GM21529 (cell line): ENCODE data around the gene IP6K2.

Source experiments
- ATAC-seq: cut with Tn5 transposase; IDR thresholded peaks from one replicate; pipeline ENCODE4 v1.9.1; 2021; ENCODE audit not compliant: unreplicated experiment

IP6K2 gene

GRCh38 chr3:48690846-48691458 lies 26.1 kb downstream of the IP6K2 start:
- no peak for ATAC-seq

GRCh38 chr3:48689384-48689783 lies 27.6 kb downstream of the IP6K2 start:
- no peak for ATAC-seq

DNA sequence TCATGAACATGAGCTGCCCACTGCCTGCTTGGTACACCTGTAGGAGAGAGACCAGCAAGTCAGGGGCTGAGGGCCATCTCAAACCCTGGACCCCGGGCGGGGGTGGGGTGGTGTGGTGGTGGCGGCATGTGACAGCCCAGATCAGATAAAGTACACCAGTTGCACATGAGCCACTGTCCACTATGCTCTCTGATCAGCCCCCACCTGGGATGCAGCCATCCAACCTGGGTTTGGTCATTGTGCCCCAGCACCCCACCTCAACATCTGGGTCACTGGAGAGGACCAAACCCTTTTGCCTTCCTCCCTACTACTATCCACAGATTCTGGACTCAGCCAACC lies 28.3 kb downstream of the IP6K2 start:
- no peak for ATAC-seq

GRCh38 chr3:48688032-48688736 lies 28.8 kb downstream of the IP6K2 start:
- no peak for ATAC-seq

- ATAC-seq, result no peak
Measured at GRCh38 chr3:48687220-48687678, 29.8 kb downstream of the IP6K2 start.

- no peak for ATAC-seq
Measured at GRCh38 chr3:48686538-48687219, 30.3 kb downstream of the IP6K2 start.

DNA sequence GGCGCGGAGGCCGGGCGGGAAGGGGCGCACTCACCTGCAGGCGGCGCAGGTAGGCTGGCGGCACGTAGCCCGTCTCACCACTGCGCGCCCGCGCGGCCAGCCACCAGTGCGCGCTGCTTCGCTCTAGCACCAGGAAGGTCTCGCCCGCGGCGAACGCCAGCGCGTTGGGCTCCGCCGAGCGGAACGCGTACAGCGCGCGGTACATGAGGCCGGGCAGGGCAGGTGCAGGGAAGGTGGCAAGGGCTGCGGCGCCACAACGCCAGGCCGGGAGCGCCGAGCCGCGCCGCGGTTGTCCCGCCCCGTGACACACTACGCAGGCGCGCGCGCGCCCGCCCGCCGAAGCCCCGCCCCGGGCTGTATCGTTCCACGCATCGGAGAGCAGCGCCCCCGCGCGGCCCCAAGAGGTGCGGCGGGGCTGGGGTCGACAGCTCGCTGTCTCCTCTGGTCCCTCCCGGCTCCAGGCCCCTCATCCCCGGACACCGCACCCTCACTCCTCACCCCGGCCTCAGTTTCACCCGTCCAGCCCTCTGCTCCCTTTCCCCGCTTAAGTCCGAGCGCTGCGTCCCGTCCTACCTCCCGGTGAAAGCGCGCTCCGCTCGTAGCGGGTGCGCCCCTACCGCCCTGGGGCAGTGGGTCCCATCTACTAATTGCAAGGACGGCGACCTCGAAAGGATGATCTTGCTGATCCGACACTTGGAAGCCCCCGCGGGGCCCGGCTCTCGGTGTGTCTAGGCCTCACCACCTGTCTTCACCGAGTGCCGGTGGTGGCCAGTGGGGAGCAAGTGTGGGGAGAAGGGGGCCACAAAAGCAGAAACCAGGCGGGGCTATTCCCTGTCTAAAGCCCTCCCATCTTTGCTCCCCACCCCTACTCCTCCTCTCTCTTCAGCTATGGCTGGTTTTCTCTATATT lies 31.2 kb downstream of the IP6K2 start, which contains the start of gene NCKIPSD:
Gene NCKIPSD (minus strand): TSS at position 313 of the 909 bp plus-strand sequence. CDS start 108 bp downstream, at position 205.
- ATAC-seq, result peak; percentile 76

GRCh38 chr3:48685293-48685602 lies 31.8 kb downstream of the IP6K2 start:
- ATAC-seq, result no peak

DNA sequence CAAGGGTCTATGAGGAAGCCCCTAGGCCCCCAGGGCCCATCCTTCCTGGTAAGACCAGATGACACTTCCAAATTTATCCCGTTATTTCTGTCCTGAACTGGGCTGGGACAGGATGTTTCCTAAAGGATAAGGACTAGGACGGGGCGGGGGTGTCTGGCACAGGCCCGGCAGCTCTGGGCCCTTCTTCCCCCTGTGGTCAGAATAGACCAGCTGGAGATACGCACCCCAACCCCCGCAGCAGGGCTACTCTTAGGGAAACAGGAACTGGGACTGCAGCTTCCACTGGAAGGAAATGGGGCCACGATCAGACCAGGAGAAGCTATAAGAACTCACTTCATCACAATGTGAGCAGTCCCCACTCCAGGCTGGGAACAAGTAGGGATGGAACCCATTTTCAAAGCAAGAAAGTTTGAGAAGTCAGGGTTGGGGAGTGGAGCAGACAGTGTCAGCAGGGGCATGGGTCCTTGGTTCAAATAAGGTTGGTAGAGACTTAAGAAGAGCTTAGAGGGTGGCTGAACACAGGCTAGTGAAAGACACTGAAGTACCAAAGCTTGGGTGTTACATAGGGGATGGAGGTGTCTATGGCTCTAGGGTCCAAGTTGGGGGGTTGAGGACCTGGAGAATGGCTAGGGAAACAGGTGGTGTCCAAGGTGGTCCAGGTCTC lies 32.4 kb downstream of the IP6K2 start:
- no peak for ATAC-seq

DNA sequence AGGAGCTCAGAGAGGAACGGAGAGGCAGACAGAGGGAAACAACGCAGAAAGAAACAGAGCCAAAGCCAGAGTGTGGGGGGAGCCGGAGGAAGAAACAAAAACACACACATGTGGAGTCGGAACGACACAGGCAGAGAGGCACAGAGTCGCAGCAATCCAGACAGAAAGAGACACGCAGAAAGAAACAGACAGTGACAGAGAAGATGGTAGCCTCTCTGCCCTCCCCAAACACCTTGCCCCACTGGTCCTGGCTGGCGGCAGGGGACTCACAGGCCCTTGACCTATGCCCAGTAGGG lies 33.0 kb downstream of the IP6K2 start:
- no peak for ATAC-seq

- ATAC-seq, result no peak
Measured at GRCh38 chr3:48682786-48683185, 34.2 kb downstream of the IP6K2 start.

DNA sequence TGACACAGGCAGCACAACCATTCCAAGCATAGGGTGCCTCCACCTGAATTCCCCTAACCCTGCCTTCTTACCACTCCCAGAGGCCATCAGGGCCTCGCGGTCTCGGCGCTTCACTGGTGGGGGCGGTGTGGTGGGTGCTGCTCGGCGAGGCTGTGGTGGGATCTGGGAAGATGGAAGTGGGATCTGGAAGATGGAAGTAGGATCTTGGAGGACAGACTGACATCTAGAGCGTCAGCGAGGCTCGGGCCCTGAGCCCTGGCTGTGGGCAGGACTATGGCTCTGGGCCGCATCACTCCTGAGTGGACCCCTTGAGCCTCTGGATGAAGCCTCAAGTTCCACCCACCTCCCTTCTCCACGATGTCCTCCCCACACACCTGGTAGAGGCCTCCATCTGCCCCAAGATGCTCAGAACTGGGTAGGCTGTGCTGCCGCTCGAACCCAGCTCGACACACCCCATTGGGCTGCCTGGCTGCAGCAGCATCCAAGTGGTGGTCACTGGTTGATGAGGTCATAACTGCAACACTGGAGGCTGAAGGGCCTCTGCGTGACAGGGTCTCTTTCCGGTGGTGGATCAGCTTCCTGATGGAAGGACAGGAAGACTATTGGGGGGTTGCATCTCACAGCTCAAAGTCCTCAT lies 34.9 kb downstream of the IP6K2 start:
- no peak for ATAC-seq

DNA sequence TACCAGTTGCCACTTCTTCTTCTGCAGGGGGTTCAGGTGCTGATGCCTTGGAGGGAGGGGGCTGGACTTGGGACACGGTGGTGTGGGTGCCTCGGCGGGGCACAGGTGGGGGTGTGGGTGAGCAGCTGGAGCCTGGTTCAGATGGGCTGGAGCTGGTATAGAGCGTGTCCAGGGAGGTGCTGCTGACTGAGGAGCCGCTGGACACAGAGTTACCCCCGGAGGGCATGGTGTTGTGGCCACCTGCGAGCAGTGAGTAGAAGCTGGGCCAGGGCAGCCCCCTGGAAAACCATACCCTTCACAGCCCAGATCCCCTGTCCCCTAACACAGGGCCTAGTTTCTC lies 35.5 kb downstream of the IP6K2 start:
- no peak for ATAC-seq

- ATAC-seq, result no peak
Measured at GRCh38 chr3:48680811-48681540, 36.0 kb downstream of the IP6K2 start.

DNA sequence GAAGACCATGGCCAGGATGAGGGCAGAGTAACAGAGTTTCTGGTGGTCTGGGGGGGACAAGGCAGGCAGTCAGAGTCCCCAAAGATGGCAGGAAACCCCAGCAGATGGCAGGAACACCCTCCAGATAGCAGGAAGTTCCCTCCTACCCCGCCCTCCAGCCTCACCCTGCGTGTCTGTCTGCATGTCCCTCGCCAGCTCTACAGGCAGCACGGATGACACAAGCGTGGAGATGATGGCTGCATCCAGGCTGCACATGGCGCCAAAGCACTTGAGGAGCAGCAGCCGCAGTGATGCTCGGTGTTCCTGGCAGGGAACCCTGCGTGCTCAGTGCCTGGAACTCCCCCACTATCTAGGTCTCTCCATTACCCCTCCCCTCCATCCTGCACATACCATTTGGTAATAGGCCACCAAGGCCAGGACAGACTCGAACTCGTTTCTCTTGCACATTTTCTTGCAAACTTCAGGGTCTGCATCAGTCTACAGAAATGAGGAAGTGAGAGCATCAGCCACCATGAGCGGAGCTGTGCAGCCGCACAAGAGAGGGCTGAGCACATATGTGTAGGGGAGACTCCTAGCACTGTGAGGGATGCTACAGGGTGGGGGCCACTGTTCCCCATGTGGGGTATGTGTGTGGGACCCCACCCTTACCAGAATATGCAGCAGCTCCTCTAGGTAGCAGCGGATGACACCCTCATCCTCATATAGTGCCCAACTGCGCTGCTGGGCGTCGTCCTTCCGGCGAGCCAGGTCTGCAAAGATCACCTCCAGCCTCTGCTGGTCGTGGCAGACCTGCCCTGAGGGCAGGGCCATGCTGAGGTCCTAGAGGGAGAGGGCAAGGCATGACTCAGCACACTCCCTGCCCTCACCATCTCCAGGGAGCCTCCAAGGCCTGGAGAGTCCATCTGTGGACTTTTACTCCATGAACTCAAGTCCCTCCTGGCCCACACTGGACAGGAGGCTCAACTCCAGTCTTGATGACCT lies 37.3 kb downstream of the IP6K2 start:
- ATAC-seq, result no peak

DNA sequence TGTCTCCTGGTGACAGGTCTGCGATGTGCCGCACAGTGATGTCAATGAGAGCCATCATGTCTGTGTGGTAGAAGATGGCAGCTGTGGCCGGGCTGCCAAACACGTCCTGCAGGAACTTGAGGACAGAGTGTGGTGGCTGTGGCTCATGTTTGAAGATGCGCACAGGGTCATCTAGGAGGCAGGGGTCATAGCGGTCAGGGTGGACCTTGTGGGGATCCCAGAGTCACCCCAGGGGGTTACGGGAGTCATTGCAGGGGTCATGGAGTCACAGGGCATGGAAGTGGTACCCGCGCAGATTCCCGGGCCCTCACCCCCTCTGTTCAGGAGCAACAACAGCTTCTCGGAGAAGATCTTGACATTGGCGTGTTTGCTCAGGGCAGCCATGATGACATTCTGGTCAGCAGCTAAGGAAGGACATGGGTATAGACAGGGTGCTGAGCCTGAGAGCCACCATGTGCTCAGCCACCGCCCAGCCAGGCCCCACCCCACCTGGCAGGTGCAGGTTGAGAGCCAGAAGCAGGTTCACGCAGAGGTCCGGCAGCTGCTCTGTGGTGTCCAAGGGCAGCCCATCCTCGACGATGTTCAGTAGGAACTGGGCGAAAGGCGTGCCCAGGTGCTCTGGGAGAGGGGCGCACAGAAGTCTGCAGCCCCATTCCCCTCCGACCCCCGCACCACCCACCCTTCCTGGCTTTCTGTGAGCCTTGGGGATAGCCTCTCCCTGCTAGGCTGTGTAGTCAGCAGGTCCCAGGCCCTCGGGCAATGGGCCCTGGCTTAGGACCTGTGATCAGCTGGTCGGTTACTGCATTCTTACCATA lies 38.2 kb downstream of the IP6K2 start:
- ATAC-seq, result no peak

DNA sequence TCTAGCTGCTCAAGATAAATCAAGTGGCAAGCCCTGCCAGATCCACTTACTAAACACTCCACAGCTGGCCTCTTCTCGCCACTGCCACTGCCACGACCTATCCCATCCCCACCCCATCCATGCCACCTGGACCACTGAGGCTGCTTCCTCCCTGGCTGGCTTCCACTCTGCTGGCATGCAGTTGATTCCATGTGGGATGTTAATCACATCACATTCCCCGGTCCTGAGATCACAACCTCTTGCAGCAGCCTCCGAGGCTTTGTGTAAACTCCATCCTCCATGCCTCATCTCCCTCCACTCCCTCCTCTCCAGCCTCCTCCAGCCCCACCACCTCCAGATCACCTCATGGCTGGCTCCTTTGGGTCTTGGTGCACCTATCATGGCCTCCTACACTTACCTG lies 39.0 kb downstream of the IP6K2 start:
- no peak for ATAC-seq

- no peak for ATAC-seq
Measured at GRCh38 chr3:48674505-48674904, 42.5 kb downstream of the IP6K2 start.
